Central memory CD8-positive, alpha-beta T cell (primary cell): ENCODE data around the gene COL27A1.

Source experiments
- ATAC-seq: fragments of 150-1000 bp; cut with Tn5 transposase; replicated peaks from 2 replicates; pipeline ENCODE4 v1.10.0; 2022; ENCODE audit warnings: mild to moderate bottlenecking, moderate FRiP score, moderate number of reproducible peaks; ENCODE audit not compliant: poor library complexity, severe bottlenecking; ENCODE audit errors: extremely low read depth
- DNase-seq, 2 donors: peaks; one replicate each; pipeline ENCODE4 v3.0.0; 2021; ENCODE audit warnings: low spot score in 2 of 2
- H3K27ac Mint-ChIP-seq: one replicate; pipeline ENCODE4 v1.8.0; 2022; ENCODE audit warnings: low read depth, mild to moderate bottlenecking, moderate library complexity, mixed read lengths
- H3K27me3 Mint-ChIP-seq: one replicate; pipeline ENCODE4 v1.8.0; 2022; ENCODE audit warnings: mixed read lengths
- H3K36me3 Mint-ChIP-seq: one replicate; pipeline ENCODE4 v1.8.0; 2022; ENCODE audit warnings: mild to moderate bottlenecking, moderate library complexity, mixed read lengths; ENCODE audit not compliant: insufficient read depth
- H3K4me1 Mint-ChIP-seq: one replicate; pipeline ENCODE4 v1.8.0; 2022; ENCODE audit warnings: mixed read lengths
- H3K4me3 Mint-ChIP-seq: one replicate; pipeline ENCODE4 v1.8.0; 2022; ENCODE audit warnings: mild to moderate bottlenecking, moderate library complexity, mixed read lengths
- H3K9me3 Mint-ChIP-seq: one replicate; pipeline ENCODE4 v1.8.0; 2022; ENCODE audit warnings: mixed read lengths

COL27A1 gene

DNA sequence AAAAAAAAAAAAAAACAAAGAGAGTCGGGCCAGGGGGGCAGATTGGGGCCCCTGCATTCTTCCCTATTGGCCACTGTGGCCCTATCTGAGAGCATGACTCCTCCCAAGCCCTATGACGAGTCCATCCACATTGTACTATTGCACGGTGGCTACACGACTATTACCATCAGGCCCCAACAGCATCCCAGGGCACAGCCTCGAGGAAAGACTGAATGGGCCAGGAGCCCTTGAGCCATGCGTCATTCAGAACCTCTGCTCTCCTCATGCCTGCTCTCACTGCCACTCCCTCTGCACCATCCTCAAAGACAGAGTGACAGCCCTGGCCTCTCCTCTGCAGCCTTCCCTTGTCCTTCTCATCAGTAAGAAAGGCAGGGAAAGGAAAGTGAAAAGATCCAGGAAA lies 147.4 kb downstream of the COL27A1 start:
- DNase-seq = no peak
- Mint-ChIP-seq H3K36me3 (no peaks in the 10 kb centered on the region), H3K9me3 (no peaks in the 10 kb centered on the region), H3K4me3 (no peak overlapping the region), H3K4me1 (no peaks in the 10 kb centered on the region), H3K27ac (no peak overlapping the region), H3K27me3 (peaks cover 18% of the 10 kb centered on the region)
- ATAC-seq = no peak

DNA sequence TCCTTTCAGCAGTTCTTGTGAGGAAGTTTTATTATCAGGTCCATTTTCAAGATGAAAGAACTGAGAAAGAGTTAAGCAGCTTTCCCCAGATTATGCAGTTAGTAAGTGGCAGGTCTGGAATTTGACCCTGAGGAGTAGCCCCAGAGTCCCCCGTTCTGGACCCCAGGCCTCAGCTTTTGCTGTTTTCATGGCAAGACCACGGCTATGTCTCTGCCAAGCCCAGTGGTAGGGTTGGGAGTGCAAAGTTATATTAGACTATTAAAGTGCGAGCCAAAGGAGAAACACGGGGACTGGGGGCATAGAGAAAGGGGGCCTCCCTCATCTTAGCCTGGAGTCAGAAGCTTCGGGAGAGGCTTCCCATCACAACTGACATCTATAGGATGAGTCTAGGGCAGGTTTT lies 148.2 kb downstream of the COL27A1 start:
- Mint-ChIP-seq H3K36me3 (no peaks in the 10 kb centered on the region), H3K27me3 (peaks cover 15% of the 10 kb centered on the region), H3K4me3 (no peak overlapping the region), H3K9me3 (no peaks in the 10 kb centered on the region), H3K27ac (no peak overlapping the region), H3K4me1 (no peaks in the 10 kb centered on the region)
- no peak for DNase-seq
- ATAC-seq = no peak

DNA sequence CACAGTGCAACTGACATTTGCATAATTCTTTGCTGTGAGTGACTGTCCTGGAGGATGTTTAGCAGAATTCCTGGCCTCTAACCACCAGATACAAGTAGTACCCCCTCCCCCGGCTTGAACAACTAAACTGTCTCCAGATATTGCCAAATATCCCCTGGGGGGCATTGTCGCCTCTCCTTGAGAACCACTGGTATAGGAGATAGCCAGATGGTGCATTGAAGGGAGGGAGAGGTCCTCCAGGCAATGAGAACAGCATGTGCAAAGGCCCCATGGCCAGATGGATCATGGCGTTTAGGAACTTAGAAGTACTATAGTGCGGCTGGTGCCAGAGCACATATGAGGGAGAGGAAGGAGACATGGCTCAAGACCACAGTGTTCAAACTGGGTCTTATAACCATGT lies 148.6 kb downstream of the COL27A1 start:
- H3K27ac Mint-ChIP-seq = no peak overlapping the region
- no peak for DNase-seq
- no peaks in the 10 kb centered on the region for H3K4me1 Mint-ChIP-seq
- no peaks in the 10 kb centered on the region for H3K36me3 Mint-ChIP-seq
- peaks cover 11% of the 10 kb centered on the region for H3K27me3 Mint-ChIP-seq
- no peak overlapping the region for H3K4me3 Mint-ChIP-seq
- H3K9me3 Mint-ChIP-seq = no peaks in the 10 kb centered on the region
- ATAC-seq = no peak

GRCh38 chr9:114304416-114305188 lies 149.3 kb downstream of the COL27A1 start:
- ATAC-seq (no peak), DNase-seq (no peak)
- H3K27ac Mint-ChIP-seq = no peak overlapping the region
- no peak overlapping the region for H3K4me3 Mint-ChIP-seq
- no peaks in the 10 kb centered on the region for H3K9me3 Mint-ChIP-seq
- peaks cover 8% of the 10 kb centered on the region for H3K27me3 Mint-ChIP-seq
- no peaks in the 10 kb centered on the region for H3K36me3 Mint-ChIP-seq
- H3K4me1 Mint-ChIP-seq = no peaks in the 10 kb centered on the region

- H3K36me3 Mint-ChIP-seq = no peaks in the 10 kb centered on the region
- H3K27ac Mint-ChIP-seq = no peak overlapping the region
- DNase-seq (no peak), ATAC-seq (no peak)
- no peaks in the 10 kb centered on the region for H3K9me3 Mint-ChIP-seq
- H3K4me3 Mint-ChIP-seq = no peak overlapping the region
- H3K4me1 Mint-ChIP-seq = no peaks in the 10 kb centered on the region
- no peaks in the 10 kb centered on the region for H3K27me3 Mint-ChIP-seq
Measured at GRCh38 chr9:114307899-114308267, 152.5 kb downstream of the COL27A1 start.

- ATAC-seq (no peak), DNase-seq (no peak)
- H3K4me1 Mint-ChIP-seq = no peaks in the 10 kb centered on the region
- no peaks in the 10 kb centered on the region for H3K9me3 Mint-ChIP-seq
- no peaks in the 10 kb centered on the region for H3K27me3 Mint-ChIP-seq
- H3K27ac Mint-ChIP-seq = no peak overlapping the region
- no peaks in the 10 kb centered on the region for H3K36me3 Mint-ChIP-seq
- H3K4me3 Mint-ChIP-seq = no peak overlapping the region
Measured at GRCh38 chr9:114308361-114308950, 153.1 kb downstream of the COL27A1 start.

GRCh38 chr9:114309096-114309495 lies 153.8 kb downstream of the COL27A1 start:
- ATAC-seq (no peak), DNase-seq (no peak)
- Mint-ChIP-seq H3K4me3 (no peak overlapping the region), H3K9me3 (no peaks in the 10 kb centered on the region), H3K36me3 (no peaks in the 10 kb centered on the region), H3K4me1 (no peaks in the 10 kb centered on the region), H3K27ac (no peak overlapping the region), H3K27me3 (no peaks in the 10 kb centered on the region)

- Mint-ChIP-seq H3K4me3 (no peak overlapping the region), H3K4me1 (no peaks in the 10 kb centered on the region), H3K27ac (no peak overlapping the region), H3K27me3 (no peaks in the 10 kb centered on the region), H3K9me3 (no peaks in the 10 kb centered on the region), H3K36me3 (no peaks in the 10 kb centered on the region)
- ATAC-seq (no peak), DNase-seq (no peak)
Measured at GRCh38 chr9:114310471-114311450, 155.4 kb downstream of the COL27A1 start.

DNA sequence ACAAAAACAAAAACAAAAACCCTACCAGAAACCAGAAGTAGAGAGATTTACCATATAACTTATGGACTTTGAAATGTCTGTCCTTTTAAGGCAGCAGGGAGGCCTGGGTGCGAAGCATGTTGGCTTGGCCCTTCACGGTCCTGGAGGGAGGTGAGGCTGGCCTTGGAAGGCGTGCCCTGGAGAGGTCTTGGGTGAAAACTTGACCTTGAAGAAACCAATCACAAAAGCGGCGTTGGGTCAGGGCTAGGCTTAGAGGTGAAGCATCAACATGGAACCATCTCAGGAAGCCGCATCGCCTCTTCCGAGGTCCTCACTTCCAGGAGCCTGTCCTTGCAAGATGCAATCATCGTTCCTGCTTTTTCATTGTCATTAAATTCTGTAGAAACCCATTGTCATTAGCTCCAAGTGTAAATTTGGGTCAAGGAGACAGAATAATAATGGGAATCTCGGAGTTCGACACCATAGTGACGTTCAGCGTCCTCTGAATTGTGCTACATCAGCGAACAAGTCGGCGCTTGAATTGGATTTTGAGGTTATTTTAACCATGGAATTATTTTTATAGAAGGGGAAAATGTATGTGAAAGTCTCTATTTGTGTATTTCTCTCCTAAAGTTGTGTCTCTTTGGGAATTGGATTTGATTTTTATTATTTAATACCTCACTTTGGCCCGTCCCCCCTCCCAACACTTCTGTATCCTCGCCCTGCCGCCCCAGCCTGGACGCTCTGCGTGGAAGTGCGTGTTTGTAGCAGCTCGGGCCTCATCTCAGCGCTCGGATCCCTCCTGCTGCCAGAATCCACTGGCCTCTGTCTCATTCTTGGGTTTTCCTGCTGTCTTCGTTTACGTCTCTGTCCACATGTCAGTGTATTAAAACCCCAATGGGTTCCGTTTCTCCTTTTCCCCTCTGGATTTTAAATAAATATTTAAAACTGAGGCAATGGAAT lies 156.5 kb downstream of the COL27A1 start:
- Mint-ChIP-seq H3K36me3 (no peaks in the 10 kb centered on the region), H3K27ac (no peak overlapping the region), H3K27me3 (no peaks in the 10 kb centered on the region), H3K4me3 (no peak overlapping the region), H3K9me3 (no peaks in the 10 kb centered on the region), H3K4me1 (no peaks in the 10 kb centered on the region)
- DNase-seq (no peak), ATAC-seq (no peak)

- H3K27ac Mint-ChIP-seq = no peak overlapping the region
- H3K9me3 Mint-ChIP-seq = no peaks in the 10 kb centered on the region
- no peaks in the 10 kb centered on the region for H3K4me1 Mint-ChIP-seq
- DNase-seq (no peak), ATAC-seq (no peak)
- H3K4me3 Mint-ChIP-seq = no peak overlapping the region
- H3K27me3 Mint-ChIP-seq = no peaks in the 10 kb centered on the region
- no peaks in the 10 kb centered on the region for H3K36me3 Mint-ChIP-seq
Measured at GRCh38 chr9:114312513-114312875, 157.2 kb downstream of the COL27A1 start.

- H3K9me3 Mint-ChIP-seq = no peaks in the 10 kb centered on the region
- H3K27me3 Mint-ChIP-seq = peaks cover under 1% of the 10 kb centered on the region
- DNase-seq (no peak), ATAC-seq (no peak)
- H3K4me1 Mint-ChIP-seq = no peaks in the 10 kb centered on the region
- H3K36me3 Mint-ChIP-seq = no peaks in the 10 kb centered on the region
- H3K27ac Mint-ChIP-seq = no peak overlapping the region
- no peak overlapping the region for H3K4me3 Mint-ChIP-seq
Measured at GRCh38 chr9:114313186-114313585, 157.8 kb downstream of the COL27A1 start.

- ATAC-seq (no peak), DNase-seq (no peak)
- Mint-ChIP-seq H3K4me3 (no peak overlapping the region), H3K27ac (no peak overlapping the region), H3K36me3 (no peaks in the 10 kb centered on the region), H3K27me3 (peaks cover 12% of the 10 kb centered on the region), H3K4me1 (no peaks in the 10 kb centered on the region), H3K9me3 (no peaks in the 10 kb centered on the region)
Measured at GRCh38 chr9:114314256-114314867, 159.0 kb downstream of the COL27A1 start.
